A549 (cell line): ENCODE results near the gene B3GALT6.

Source experiments
- CBX2 ChIP-seq: fragments of 200-600 bp; sonication (generic); IDR thresholded peaks from 2 replicates; pipeline ENCODE4 v1.6.1; 2016; ENCODE audit warnings: low read depth, mild to moderate bottlenecking, borderline replicate concordance
- CEBPB ChIP-seq, 2 experiments: fragments of >200 bp in 1 of 2; sonication (Bioruptor Twin) in 1 of 2; formaldehyde crosslinking in 1 of 2; IDR thresholded peaks; 2 replicates each; pipeline ENCODE4 v1.6.1; 2012 to 2016
- CHD2 ChIP-seq: fragments of 150-350 bp; IDR thresholded peaks from 2 replicates; pipeline ENCODE4 v1.6.1; 2014; ENCODE audit warnings: low read length; ENCODE audit not compliant: partially characterized antibody
- NR3C1 ChIP-seq: fragments of >200 bp; sonication (Bioruptor Twin); formaldehyde crosslinking; IDR thresholded peaks from 3 replicates; pipeline ENCODE4 v1.6.1; 2017
- SMC3 ChIP-seq: fragments of >200 bp; sonication (Bioruptor Twin); formaldehyde crosslinking; IDR thresholded peaks from 3 replicates; pipeline ENCODE4 v1.6.1; 2018; ENCODE audit warnings: inconsistent platforms
- TF ChIP-seq, protein P1 (sequence below): fragments of >200 bp; sonication (Bioruptor Twin); formaldehyde crosslinking; IDR thresholded peaks from 3 replicates; pipeline ENCODE4 v1.5.1; 2016
- TF ChIP-seq, protein P2 (sequence below): fragments of >200 bp; sonication (Bioruptor Twin); formaldehyde crosslinking; IDR thresholded peaks from 3 replicates; pipeline ENCODE4 v1.6.1; 2016

DNA sequence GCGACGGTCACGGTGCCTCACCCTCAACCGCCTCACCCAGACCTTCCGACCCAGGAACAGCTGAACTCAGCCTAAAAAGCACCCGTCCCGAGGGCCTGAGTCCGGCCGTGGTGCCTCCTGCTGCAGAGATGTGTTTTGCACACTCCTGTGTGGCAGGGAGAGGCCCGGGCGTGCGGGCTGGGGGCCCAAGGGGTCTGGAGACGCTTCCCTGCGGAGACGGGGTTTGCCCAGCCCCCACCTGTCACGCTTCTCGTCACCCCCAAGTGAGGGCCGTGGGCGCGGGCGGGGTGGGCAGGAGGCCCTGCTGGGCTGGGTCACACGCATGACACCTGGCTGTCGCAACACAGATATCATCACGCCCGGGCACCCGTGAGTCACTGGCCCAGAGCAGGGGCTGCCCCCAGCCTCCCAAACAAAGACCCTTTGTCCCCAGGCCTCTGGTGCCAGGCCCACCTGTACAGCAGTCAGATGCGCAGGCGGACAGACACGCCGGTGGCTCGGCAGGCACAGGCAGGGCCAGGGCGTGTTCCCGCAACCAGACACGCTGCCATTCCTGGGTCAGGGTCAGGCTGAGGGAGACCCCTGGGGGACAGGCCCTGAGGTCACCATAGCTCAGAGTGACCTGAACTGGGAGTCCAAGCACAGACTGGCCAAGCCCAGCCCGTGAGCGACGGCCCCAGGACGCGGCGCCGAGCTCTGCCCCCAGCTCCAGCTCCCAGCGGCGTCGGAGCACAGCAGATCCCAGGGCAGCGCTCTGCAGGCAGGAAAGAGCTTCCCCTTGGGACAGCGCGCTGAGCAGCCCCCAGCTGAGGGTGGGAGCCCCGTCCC, 6.1 kb downstream of the B3GALT6 start:
- no peak for TF ChIP-seq NR3C1
- no peak for TF ChIP-seq SMC3
- TF ChIP-seq, protein P1, sequence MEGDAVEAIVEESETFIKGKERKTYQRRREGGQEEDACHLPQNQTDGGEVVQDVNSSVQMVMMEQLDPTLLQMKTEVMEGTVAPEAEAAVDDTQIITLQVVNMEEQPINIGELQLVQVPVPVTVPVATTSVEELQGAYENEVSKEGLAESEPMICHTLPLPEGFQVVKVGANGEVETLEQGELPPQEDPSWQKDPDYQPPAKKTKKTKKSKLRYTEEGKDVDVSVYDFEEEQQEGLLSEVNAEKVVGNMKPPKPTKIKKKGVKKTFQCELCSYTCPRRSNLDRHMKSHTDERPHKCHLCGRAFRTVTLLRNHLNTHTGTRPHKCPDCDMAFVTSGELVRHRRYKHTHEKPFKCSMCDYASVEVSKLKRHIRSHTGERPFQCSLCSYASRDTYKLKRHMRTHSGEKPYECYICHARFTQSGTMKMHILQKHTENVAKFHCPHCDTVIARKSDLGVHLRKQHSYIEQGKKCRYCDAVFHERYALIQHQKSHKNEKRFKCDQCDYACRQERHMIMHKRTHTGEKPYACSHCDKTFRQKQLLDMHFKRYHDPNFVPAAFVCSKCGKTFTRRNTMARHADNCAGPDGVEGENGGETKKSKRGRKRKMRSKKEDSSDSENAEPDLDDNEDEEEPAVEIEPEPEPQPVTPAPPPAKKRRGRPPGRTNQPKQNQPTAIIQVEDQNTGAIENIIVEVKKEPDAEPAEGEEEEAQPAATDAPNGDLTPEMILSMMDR = no peak
- TF ChIP-seq CEBPB (IDR thresholded peaks at IDR 0.05) = no peak
- TF ChIP-seq CHD2 = no peak
- TF ChIP-seq, protein P2, sequence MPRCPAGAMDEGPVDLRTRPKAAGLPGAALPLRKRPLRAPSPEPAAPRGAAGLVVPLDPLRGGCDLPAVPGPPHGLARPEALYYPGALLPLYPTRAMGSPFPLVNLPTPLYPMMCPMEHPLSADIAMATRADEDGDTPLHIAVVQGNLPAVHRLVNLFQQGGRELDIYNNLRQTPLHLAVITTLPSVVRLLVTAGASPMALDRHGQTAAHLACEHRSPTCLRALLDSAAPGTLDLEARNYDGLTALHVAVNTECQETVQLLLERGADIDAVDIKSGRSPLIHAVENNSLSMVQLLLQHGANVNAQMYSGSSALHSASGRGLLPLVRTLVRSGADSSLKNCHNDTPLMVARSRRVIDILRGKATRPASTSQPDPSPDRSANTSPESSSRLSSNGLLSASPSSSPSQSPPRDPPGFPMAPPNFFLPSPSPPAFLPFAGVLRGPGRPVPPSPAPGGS = no peak
- TF ChIP-seq CBX2 = no peak
